HCT116 (cell line): ENCODE results near the gene ZNF562.
"Not testable (repeated sequence)": the region's sequence is repeated elsewhere in the genome, so short reads cannot be mapped to it uniquely, and the experiment has no call there.

Source experiments
- CEBPB ChIP-seq: IDR thresholded peaks from 2 replicates; pipeline ENCODE4 v1.6.1; 2012; ENCODE audit warnings: low read depth
- EZH2 ChIP-seq: fragments of 200-600 bp; sonication (generic); IDR thresholded peaks from 2 replicates; pipeline ENCODE4 v1.6.1; 2017; ENCODE audit warnings: antibody characterized with exemption, mixed run types
- FOSL1 ChIP-seq: IDR thresholded peaks from 2 replicates; pipeline ENCODE4 v1.6.1; 2012; ENCODE audit warnings: low read depth
- JUND ChIP-seq: IDR thresholded peaks from 2 replicates; pipeline ENCODE4 v1.6.1; 2012
- POLR2A ChIP-seq: IDR thresholded peaks from 2 replicates; pipeline ENCODE4 v1.7.0; 2011; ENCODE audit warnings: borderline replicate concordance; ENCODE audit not compliant: insufficient read depth, insufficient read length; ENCODE audit errors: extremely low read depth
- POLR2AphosphoS5 ChIP-seq: IDR thresholded peaks from 2 replicates; pipeline ENCODE4 v1.6.1; 2011; ENCODE audit warnings: mild to moderate bottlenecking, low read depth, low read length, moderate library complexity
- SIN3A ChIP-seq: IDR thresholded peaks from 2 replicates; pipeline ENCODE4 v1.6.1; 2012; ENCODE audit warnings: low read depth
- SP1 ChIP-seq: IDR thresholded peaks from 2 replicates; pipeline ENCODE4 v1.6.1; 2012; ENCODE audit warnings: low read depth
- TCF7L2 ChIP-seq: IDR thresholded peaks from 2 replicates; pipeline ENCODE4 v1.7.0; 2011; ENCODE audit warnings: borderline replicate concordance, inconsistent platforms; ENCODE audit not compliant: insufficient read depth, insufficient read length; ENCODE audit errors: extremely low read depth
- ZNF274 ChIP-seq: fragments of 200-500 bp; sonication (Bioruptor generic); IDR thresholded peaks from 2 replicates; pipeline ENCODE4 v1.6.1; 2014; ENCODE audit warnings: mild to moderate bottlenecking, low read depth, low read length, inconsistent platforms
- TF ChIP-seq, protein P1 (sequence below), 3 experiments: fragments of 200-600 bp in 1 of 3; sonication (generic) in 1 of 3; IDR thresholded peaks in 2 of 3; conservative IDR thresholded peaks in 1 of 3; 2 replicates each; pipeline ENCODE4 v1.5.1; 2012 to 2017; ENCODE audit warnings: low read depth in 2 of 3, low read length in 2 of 3, antibody characterized with exemption in 1 of 3, borderline replicate concordance in 1 of 3, control low read depth in 1 of 3, mild to moderate bottlenecking in 1 of 3, mixed read lengths in 1 of 3, mixed run types in 1 of 3, moderate library complexity in 1 of 3; ENCODE audit not compliant: insufficient read depth in 1 of 3
- TF ChIP-seq, protein P2 (sequence below): IDR thresholded peaks from 2 replicates; pipeline ENCODE4 v1.6.1; 2012; ENCODE audit warnings: low read depth

DNA sequence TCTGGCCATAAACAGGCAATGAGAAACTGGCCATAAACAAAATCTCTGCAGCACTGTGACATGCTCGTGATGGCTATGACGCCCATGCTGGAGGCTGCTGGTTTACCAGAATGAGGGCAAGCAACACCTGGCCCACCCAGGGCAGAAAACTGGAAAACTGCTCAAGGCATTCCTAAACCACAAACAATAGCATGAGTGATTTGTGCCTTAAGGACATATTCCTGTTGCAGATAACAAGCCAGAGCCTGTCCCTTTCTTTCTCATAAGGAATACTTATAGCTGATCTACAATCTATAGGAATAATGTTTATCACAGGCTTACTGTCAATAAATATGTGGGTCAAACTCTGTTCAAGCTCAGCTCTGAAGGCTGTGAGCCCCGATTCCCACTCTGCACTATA lies 23.4 kb downstream of the ZNF562 start:
- TF ChIP-seq, protein P1, sequence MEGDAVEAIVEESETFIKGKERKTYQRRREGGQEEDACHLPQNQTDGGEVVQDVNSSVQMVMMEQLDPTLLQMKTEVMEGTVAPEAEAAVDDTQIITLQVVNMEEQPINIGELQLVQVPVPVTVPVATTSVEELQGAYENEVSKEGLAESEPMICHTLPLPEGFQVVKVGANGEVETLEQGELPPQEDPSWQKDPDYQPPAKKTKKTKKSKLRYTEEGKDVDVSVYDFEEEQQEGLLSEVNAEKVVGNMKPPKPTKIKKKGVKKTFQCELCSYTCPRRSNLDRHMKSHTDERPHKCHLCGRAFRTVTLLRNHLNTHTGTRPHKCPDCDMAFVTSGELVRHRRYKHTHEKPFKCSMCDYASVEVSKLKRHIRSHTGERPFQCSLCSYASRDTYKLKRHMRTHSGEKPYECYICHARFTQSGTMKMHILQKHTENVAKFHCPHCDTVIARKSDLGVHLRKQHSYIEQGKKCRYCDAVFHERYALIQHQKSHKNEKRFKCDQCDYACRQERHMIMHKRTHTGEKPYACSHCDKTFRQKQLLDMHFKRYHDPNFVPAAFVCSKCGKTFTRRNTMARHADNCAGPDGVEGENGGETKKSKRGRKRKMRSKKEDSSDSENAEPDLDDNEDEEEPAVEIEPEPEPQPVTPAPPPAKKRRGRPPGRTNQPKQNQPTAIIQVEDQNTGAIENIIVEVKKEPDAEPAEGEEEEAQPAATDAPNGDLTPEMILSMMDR (IDR thresholded peaks at IDR 0.05 in 2 of 3, conservative IDR thresholded peaks at IDR 0.05 in 1 of 3; ENCODE audit: borderline replicate concordance in 1 of 3, insufficient read depth in 1 of 3, low read depth in 2 of 3, low read length in 2 of 3) = not testable (repeated sequence)
- not testable (repeated sequence) for TF ChIP-seq TCF7L2, POLR2A, FOSL1, POLR2AphosphoS5, ZNF274, CEBPB, SP1, JUND, EZH2, SIN3A
- TF ChIP-seq, protein P2, sequence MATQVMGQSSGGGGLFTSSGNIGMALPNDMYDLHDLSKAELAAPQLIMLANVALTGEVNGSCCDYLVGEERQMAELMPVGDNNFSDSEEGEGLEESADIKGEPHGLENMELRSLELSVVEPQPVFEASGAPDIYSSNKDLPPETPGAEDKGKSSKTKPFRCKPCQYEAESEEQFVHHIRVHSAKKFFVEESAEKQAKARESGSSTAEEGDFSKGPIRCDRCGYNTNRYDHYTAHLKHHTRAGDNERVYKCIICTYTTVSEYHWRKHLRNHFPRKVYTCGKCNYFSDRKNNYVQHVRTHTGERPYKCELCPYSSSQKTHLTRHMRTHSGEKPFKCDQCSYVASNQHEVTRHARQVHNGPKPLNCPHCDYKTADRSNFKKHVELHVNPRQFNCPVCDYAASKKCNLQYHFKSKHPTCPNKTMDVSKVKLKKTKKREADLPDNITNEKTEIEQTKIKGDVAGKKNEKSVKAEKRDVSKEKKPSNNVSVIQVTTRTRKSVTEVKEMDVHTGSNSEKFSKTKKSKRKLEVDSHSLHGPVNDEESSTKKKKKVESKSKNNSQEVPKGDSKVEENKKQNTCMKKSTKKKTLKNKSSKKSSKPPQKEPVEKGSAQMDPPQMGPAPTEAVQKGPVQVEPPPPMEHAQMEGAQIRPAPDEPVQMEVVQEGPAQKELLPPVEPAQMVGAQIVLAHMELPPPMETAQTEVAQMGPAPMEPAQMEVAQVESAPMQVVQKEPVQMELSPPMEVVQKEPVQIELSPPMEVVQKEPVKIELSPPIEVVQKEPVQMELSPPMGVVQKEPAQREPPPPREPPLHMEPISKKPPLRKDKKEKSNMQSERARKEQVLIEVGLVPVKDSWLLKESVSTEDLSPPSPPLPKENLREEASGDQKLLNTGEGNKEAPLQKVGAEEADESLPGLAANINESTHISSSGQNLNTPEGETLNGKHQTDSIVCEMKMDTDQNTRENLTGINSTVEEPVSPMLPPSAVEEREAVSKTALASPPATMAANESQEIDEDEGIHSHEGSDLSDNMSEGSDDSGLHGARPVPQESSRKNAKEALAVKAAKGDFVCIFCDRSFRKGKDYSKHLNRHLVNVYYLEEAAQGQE = not testable (repeated sequence)
